ENCODE results near the gene SYT10. TPM values are rescaled to one million over a fixed set of nuclear protein-coding genes. Genes with fewer than 3 reads are reported as not detected.
"Not testable (repeated sequence)": the region's sequence is repeated elsewhere in the genome, so short reads cannot be mapped to it uniquely, and the experiment has no call there.

SYT10 gene, protein sequence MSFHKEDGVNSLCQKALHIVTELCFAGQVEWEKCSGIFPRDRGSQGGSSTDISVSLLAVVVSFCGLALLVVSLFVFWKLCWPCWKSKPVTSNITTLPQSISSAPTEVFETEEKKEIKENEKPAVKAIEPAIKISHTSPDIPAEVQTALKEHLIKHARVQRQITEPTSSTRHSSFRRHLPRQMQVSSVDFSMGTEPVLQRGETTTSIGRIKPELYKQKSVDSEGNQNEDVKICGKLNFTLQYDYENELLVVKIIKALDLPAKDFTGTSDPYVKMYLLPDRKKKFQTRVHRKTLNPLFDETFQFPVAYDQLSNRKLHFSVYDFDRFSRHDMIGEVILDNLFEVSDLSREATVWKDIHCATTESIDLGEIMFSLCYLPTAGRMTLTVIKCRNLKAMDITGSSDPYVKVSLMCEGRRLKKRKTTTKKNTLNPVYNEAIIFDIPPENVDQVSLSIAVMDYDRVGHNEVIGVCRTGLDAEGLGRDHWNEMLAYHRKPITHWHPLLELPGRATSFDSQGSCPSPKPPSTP
- total RNA-seq (ENCODE audit: insufficient read depth, low replicate concordance), result 5.8 TPM

DNA sequence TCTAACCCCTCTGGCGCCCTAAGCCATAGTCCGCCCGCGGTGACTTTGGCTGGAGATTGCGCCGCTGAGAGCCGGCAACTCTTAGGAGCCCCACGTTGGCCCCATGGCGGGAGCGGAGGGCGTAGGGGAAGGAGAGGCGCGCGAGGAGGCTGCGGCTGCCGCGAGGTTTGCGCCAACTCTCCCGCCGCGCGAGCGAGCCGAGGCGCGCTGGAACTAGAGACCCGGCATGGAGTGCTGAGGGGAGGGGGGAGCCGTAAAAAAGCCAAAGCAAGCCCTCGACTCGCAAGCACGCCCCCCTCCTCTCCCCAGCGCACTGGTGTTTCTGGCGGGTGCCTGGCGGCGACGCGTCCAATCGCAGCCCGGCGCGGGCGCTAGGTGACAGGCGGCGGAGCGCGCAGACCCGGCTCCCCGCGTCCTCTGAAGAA is at the start of gene SYT10:
SYT10 (minus strand) TSS at position 233 of the 425 bp plus-strand sequence. CDS start 297 bp downstream, outside the sequence.
- DNase-seq (ENCODE audit: low spot score), result peak; percentile 65

DNA sequence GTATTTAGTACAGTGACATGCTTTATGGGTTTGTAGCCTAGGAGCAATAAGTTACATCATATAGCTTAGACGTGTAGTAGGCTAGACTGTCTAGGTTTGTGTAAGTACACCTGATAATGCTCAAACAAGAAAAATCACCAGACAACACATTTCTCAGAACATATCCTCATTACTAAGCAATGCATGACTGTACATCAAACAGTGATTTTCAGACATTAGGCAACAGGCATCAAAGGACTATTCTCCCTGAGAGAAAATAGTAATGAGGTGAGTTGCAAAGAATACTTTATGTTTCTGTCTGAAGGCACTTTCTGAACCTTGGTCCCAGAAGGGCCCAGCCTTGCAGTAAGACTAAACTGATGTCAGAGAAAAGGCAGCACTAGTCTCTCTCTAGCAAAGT is 48.4 kb upstream of the SYT10 start:
- peak; percentile 28 for DNase-seq (ENCODE audit: low spot score)

DNA sequence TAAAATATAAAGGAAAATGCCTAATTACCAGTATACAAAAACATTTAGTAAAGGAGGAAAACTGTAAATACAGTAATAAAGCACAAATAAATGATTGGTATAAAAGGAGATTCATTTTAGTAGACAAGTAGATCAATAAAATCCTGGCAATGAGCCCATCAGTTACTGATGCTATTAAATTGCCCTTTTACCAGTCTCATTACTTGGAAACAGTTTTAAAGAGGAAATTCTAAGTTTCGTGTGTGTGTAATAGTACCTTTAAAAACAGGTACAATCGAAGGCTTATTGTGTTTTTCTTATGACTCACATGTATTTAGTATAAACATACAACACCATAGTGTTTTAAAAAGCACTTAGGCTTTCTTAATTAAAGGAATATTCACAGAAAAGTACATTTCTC is 46.4 kb upstream of the SYT10 start:
- DNase-seq (ENCODE audit: low spot score), result no peak

DNA sequence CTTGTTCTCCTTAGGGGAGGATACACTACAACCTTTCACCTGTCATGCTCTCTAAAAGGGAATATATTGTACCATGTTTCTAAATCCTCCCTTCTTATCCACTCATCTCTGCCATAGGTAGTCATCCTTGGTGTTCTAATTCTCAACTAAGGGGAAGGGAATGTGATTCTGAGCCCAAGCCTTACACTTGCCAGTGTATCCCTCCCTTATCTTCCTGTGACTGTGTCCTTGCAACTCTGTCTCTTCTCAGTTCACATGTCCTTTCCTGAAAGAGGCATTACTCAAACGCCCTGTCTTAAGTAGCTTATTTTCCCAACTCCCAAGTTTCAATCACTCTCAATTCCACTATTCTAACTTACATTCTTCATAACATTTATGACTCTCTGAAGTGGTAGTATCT is 44.5 kb upstream of the SYT10 start:
- DNase-seq (ENCODE audit: low spot score), result no peak

DNA sequence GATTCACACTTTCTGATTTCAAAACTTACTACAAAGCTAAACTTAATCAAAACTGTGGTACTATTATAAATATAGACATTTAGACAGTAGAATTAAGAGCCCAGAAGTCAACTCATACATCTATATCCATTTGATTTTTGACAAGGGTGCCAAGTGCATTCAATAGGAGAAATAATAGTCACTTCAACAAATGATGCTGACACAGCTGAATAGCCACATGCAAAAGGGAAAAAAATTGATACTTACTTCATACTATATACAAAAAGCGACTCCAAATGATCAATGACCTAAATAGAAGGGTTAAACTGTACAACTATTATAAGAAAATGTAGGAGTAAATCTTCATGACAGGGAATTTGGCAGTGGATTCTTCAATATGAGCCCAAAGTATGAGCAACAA is 40.7 kb upstream of the SYT10 start:
- no peak for DNase-seq (ENCODE audit: low spot score)

DNA sequence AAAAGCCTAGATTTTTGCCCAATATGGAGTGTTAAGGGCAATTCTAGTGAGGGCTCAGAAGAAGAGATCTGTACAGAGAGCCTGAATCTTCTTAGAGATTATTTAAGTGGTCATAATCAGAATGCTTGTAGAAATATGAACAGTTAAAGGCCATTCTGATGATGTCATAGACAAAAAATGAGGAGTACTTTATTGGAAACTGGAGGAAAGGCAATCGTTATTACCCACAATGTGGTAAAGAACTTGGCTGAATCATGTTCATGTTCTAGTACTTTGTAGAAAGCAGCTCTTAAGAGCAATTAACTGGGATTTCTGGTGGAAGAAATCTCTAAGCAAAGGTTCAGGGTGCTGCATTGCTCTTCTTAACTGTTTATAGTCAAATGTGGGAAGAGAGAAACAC is 36.4 kb upstream of the SYT10 start:
- DNase-seq (ENCODE audit: low spot score), result no peak

DNA sequence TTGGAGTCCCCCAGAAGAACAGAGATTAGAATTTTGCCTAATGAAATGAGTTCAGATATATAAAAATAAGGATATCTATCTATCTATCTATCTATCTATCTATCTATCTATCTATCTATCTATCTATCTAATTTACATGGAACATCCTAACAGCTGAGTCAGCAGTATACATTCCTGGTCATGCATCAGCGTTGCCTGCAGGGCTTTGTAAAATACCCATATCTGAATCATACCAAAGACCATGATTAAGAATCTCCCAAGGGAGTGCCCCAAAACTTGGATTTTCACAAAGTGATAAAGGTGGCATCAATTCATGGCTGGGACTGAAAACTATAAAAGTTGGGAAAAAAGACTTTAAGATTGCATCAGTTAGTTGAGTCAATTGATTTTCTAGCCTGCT is 32.7 kb upstream of the SYT10 start:
- DNase-seq (ENCODE audit: low spot score), result no peak

DNA sequence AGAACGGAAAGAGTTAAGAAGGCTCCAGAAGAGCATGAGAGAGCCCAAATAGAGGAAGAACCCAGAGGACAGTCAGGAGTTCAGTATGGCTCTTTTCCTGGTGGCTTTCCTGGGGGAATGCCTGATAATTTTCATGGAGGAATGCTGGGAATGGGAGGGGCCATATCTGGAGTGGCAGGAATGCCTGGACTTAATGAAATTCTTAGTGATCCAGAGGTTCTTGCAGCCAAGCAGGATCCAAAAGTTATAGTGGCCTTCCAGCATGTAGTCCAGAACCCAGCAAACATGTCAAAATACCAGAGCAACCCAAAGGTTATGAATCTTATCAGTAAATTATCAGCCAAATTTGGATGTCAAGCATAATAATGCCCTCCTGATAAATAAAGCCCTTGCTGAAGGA is 15.5 kb upstream of the SYT10 start:
- no peak for DNase-seq (ENCODE audit: low spot score)

DNA sequence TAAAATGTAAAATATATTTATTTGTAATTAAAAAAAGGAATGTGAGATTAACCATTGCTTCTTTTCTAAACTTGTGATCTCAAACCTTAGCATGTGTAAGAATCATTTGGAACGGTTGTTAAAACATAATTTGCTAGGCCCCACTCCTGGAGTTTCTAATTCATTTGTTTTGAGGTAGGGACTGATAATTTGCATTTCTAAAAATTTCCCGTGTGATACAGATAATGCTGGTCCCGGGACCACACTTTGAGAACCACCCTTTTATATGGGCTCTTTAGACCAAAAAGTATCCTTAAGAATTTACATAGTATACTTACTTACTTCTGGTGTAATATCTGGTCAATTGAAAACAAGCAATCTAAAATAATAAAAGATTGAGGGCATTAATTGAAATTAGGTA is 10.9 kb upstream of the SYT10 start:
- no peak for DNase-seq (ENCODE audit: low spot score)

DNA sequence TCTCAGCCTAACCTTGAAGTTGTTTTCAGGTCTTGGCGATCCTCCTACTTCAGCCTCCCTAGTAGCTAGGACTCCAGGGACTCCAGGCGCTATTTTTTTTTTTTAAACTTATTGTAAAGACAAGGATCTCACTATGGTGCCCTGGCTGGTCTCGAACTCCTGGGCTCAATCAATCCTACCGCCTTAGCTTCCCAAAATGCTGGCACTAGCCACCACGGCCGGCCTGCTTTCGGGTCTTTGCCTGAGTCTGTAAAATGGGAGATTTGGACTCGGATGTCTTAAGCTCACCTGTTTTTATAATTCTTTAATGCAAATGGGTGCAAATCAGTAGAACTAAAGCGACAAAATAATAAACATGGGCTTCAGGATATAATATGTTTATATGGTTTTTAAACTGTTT is 858 bp upstream of the SYT10 start:
- DNase-seq (ENCODE audit: low spot score), result no peak

DNA sequence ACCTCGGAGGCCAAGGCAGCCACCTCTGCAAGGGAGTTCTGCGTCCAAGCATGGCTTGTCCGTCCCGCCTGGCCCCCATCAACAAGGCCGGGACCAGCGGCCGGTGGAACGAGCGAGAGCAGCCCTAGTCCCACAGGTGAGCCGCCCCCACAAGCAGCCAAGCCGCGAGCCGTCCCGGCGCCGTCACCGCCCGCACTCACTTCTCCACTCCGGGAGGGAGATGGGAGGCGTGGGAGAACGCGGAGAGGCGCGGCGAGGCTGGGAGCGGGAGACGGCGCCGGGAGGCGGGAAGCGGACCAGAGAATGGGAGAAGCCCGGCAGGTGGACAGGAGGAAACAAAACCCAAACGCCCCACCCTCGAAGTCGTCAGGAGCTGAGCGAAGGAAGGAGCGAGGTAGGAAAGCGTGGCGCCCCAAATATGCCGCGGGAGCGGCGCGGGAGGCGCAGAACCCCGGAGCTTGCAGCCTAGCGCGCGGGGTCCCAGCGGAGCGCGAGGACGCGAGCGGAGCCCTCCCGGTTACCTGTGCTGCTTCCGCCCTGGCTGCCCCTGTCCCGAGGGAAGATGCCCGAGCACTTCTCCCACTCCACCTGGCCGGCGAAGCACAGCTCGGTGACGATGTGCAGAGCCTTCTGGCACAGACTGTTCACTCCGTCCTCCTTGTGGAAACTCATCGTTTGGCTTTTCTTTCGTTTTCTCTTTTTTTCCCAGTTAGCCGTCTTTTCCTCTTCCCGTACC is 600 bp downstream of the SYT10 start:
- no peak for DNase-seq (ENCODE audit: low spot score)

DNA sequence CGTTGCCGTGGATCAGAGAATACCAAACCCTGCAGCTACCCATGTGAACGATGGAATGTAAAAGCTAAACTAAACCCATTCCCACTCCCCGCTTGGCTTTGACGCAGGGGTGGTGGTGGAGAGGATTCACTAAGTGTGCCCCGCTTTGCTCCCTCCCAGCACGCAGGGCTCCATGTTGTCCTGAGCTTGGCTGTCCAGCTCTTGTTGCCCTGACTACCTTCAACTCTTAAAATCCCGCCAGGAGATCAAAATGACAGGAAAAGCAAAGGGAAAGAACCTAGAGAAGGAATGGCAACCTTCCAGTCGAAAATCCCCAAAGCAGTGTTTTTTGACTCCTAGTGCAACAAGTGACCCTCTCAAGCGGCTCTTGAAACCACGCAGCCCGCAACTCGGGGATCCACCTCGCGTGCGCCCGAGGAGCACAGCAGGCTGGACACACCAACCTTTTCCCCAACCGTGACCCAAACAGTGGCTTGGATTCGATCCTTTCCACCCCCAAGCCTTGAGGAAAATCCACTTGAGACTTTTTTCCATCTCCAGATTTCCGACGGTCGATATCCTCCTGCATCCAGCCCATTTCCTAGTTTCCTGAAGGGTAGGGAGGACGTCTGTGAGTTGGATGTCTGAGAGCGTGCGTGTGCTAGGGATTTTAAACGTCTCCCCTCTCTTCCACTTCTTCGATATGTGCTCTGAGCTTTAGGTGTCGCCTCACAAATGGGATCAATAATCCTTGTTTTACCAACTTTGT is 1.4 kb downstream of the SYT10 start:
- peak; percentile 65 for DNase-seq (ENCODE audit: low spot score)

DNA sequence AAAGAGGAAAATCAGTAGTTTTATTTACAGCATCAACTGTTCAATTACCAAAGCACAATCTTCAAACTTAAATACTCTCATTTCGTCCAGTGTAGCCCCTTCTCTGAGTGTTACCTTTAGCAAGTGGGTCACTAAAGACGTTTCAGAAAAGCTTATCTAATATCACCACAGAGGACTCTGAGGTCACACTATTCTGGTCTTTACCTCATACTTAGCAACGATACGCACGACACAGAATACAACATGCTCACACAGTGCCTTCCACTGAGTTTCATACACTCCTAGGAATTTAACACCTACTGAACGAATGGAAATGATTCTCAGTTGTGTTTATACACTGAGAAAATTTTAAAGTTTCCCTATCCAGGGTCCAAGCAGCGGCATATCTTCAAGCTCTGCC is 2.0 kb downstream of the SYT10 start:
- DNase-seq (ENCODE audit: low spot score), result peak; percentile 71

DNA sequence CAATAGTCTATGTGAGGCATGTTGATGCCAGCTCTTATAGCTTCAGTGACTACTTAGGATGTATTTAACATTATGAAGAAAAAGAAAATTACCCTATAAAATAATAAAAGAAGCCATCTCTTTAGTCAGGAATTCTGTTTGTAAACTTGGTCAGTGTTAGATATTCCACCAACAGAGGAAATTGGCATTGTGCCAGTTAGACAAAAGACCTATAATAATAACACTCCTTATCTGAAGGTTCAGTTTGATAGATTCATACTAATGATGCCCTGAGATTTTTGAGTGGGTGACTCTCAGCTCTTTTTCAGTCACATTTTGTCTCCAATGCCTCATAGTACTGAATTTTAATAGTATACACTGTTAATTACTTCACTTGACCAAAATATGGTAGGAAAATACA is 6.6 kb downstream of the SYT10 start:
- no peak for DNase-seq (ENCODE audit: low spot score)

DNA sequence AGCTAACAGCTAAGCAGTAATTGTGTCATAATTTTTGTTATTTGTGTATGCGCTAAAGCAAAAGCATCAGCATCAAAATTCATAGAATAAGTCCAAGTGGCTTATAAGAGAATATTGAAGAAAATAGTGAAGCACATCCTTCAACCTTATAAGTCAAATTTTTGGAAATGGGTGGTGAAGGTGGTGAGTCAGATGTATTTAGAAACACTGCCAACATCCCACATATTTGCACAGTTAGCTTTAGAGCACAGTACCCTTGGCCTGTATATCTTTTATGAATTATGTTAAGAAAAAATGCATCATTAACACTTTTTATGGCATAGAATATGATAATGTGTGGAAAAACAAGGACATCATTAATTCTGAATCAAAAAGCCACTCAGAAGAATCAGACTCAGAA is 8.0 kb downstream of the SYT10 start:
- DNase-seq (ENCODE audit: low spot score), result no peak

DNA sequence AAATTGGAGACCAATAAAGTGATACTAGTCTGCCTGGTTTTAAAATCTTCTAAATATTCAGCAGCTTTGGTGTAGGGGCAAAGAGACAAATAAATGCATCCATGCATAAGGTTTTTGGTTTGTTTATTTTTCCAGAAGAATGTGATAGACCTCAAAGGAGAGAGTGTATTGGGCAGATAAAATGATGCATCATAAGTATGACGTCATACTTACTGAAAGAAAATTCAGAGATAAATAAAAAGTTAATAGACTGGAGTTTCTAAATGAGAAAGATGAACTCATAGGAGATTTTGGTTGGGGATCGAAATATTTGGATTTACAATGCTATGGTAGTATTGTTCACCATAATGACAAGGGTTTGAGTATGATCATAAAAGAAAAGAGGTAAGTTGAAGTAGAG is 10.2 kb downstream of the SYT10 start:
- DNase-seq (ENCODE audit: low spot score), result no peak

DNA sequence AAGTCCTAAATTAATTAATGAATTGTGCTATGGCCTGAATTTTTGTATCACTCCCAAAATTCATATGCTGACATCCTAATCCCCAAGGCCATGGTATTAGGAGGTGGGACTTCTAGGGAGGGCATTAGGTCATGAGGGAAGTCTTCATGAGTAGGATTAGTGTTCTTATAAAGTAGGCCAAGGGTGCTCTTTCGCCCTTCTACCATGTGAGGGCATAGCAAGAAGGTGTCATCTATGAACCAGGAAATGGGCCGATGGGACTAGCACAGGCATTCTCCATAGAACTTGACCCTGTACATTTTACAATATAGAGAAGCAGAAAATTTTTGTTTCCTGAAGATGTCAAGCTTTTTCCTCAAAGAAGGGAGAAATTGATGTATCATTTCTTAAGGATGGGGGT is 12.5 kb downstream of the SYT10 start:
- no peak for DNase-seq (ENCODE audit: low spot score)

DNA sequence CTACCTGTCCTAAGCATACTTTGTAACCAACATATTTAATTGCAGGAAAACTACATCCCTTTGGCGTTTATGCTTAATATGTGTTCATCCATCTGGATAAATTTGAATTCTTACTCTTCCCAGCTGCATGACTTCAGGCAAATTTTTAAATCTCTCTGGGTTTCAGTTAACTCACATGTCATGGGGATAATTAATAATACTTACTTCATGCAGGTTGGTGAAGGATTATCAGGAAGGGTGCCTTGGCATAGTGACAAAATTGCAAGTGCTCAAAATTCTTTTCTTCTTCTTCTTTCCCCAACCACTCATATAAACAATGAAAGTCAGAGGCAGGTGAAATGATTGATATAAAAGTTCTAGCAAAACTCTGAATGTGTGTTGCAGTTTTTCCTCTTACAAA is 15.9 kb downstream of the SYT10 start:
- no peak for DNase-seq (ENCODE audit: low spot score)

DNA sequence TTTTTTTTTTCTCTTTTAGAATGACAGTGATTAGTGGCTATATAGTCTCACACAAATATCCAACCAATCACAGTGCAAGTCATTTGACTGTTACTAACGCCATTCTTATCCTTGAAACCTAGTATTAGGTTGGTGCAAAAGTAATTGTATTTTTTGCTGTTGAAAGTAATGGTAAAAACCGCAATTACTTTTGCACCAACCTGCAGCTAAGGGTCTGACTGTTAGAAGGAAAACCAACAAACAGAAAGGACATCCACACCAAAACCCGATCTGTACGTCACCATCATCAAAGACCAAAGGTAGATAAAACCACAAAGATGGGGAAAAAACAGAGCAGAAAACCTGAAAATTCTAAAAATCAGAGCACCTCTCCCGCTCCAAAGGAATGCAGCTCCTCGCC is 27.2 kb downstream of the SYT10 start:
- not testable (repeated sequence) for DNase-seq (ENCODE audit: low spot score)

DNA sequence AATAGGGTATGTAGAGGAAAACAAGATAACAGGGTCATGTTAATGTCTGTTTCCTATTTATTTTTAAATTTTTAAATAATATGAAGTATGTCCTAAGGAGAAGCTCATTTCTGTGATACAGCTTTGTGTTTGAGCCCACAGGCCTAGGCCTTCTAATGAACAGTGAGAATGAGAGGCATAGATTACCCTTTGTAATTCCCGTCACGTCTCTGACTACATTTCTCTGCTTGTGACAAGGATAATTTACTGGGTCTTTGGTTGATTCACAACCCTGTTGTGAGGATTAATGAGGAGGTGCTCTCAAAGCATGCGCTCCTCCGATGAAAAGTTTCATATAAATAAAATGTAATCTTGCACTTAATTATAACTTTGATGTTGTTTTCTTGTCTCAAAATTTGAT is 56.1 kb downstream of the SYT10 start:
- DNase-seq (ENCODE audit: low spot score), result no peak

DNA sequence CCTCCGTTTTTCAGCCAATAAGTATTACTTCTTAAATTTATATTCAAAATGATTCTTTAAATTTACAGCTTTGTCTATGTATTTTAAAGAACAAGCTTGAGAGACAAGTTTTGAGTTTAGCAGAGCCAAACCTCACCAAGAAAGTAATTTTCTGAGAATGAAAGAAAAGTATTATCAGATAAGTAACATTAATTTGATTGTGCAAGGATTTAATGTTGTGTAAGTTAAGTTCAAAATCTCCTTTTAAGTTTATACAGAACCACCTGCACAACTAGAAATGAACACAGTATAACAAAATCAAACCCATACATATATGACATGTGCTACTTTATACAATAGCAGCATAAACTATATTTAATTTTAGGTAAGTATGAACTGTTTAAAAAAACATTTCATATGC is 63.5 kb downstream of the SYT10 start:
- DNase-seq (ENCODE audit: low spot score), result no peak

DNA sequence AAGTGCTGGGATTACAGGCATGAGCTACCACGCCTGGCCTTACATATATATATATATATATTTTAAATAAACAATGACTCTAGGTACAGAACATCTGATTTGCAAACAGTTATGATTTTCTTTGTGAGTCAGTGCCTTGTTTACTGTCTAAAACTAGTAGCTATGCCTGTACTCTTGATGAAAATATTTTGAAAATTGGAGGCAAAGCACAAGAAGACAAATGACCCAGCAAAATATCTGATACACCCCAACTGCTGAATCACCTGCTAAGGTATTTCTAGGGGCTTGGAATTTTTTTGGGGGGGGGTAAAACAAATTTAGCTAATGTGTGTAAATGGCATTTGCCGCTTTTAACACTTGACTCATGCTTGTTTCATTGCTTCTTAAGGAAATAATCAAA is 69.3 kb downstream of the SYT10 start:
- DNase-seq (ENCODE audit: low spot score), result no peak

All from umbilical cord (tissue), 2 donors.